MM.1S (cell line): Measurements from ENCODE around the gene SNU13.
A peak's percentile ranks its signal among the peaks of the same experiment; 100 is the strongest.

Source experiments
- DNase-seq: peaks from one replicate; pipeline ENCODE4 v3.0.0-alpha.2; 2015
- H2AFZ ChIP-seq: fragments of 300-600 bp; sonication (generic); 2 replicates; pipeline ENCODE4 v1.6.0; 2016; ENCODE audit warnings: antibody characterized with exemption, low read length
- H3F3A ChIP-seq: fragments of 300-600 bp; sonication (generic); 2 replicates; pipeline ENCODE4 v1.6.1; 2016; ENCODE audit warnings: mild to moderate bottlenecking, antibody characterized with exemption, low read length, moderate library complexity, mixed read lengths; ENCODE audit not compliant: insufficient read depth
- H3K27ac ChIP-seq: fragments of 300-600 bp; sonication (generic); 2 replicates; pipeline ENCODE4 v1.5.1; 2016; ENCODE audit warnings: mild to moderate bottlenecking, low read length
- H3K27me3 ChIP-seq: fragments of 300-600 bp; sonication (generic); replicated peaks from 2 replicates; pipeline ENCODE4 v1.6.0; 2016; ENCODE audit warnings: low read length; ENCODE audit not compliant: insufficient read depth
- H3K36me3 ChIP-seq: fragments of 300-600 bp; sonication (generic); replicated peaks from 2 replicates; pipeline ENCODE4 v1.6.1; 2016; ENCODE audit warnings: mild to moderate bottlenecking, low read length, mixed read lengths; ENCODE audit not compliant: insufficient read depth
- H3K4me1 ChIP-seq: fragments of 300-600 bp; sonication (generic); 2 replicates; pipeline ENCODE4 v1.6.1; 2016; ENCODE audit warnings: low read length, mixed read lengths
- H3K4me2 ChIP-seq: fragments of 300-600 bp; sonication (generic); 2 replicates; pipeline ENCODE4 v1.6.0; 2016; ENCODE audit warnings: low read depth, low read length
- H3K4me3 ChIP-seq: fragments of 300-600 bp; sonication (generic); 2 replicates; pipeline ENCODE4 v1.5.1; 2016; ENCODE audit warnings: low read length, mixed read lengths
- H3K79me2 ChIP-seq: fragments of 300-600 bp; sonication (generic); 2 replicates; pipeline ENCODE4 v1.6.1; 2016; ENCODE audit warnings: mixed run types, low read length, mixed read lengths
- H3K9ac ChIP-seq: fragments of 300-600 bp; sonication (generic); 2 replicates; pipeline ENCODE4 v1.6.1; 2016; ENCODE audit warnings: low read length, mixed read lengths
- H3K9me2 ChIP-seq: fragments of 300-600 bp; sonication (generic); replicated peaks from 2 replicates; pipeline ENCODE4 v1.6.1; 2016; ENCODE audit warnings: mild to moderate bottlenecking, low read length, mixed read lengths; ENCODE audit not compliant: insufficient read depth
- H3K9me3 ChIP-seq: fragments of 300-600 bp; sonication (generic); replicated peaks from 2 replicates; pipeline ENCODE4 v1.6.1; 2016; ENCODE audit warnings: mild to moderate bottlenecking, low read length, mixed read lengths; ENCODE audit not compliant: insufficient read depth
- H4K20me1 ChIP-seq: fragments of 300-600 bp; sonication (generic); 2 replicates; pipeline ENCODE4 v1.6.1; 2016; ENCODE audit warnings: mild to moderate bottlenecking, low read length, moderate library complexity, mixed read lengths; ENCODE audit not compliant: insufficient read depth
- EZH2 ChIP-seq: fragments of 300-600 bp; sonication (generic); optimal IDR thresholded peaks from 2 replicates; pipeline ENCODE3; 2017; ENCODE audit warnings: low read depth, mild to moderate bottlenecking, antibody characterized with exemption, low read length, mixed read lengths
- EZH2phosphoT487 ChIP-seq: fragments of 300-600 bp; sonication (generic); IDR thresholded peaks from 2 replicates; pipeline ENCODE4 v1.6.1; 2018; ENCODE audit warnings: antibody characterized with exemption, low read length
- TF ChIP-seq, protein P1 (sequence below): fragments of 300-600 bp; sonication (generic); IDR thresholded peaks from 2 replicates; pipeline ENCODE4 v1.5.1; 2016; ENCODE audit warnings: antibody characterized with exemption, low read length, mixed read lengths

The SNU13 gene

DNA sequence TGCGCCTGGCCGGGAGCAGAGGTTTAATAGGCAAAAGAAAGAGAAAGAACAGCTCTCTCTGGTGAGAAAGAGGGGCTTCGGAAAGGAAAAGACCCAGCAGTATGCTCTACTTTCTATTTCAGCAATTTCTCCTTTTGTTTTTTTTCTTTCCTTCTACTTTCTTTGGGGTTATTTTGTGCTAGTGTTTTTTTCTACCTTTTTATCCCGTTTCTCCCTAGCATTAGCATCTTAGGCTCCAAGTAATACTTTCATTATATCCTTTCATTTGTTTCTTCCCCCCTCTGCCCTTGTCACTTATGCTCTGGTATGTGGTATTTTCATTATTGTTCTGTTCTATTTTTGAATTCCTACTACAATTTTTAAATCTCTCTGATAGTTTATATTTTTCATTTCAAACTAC is 4.5 kb downstream of the SNU13 start:
- Histone ChIP-seq H3K9me3 (no peaks in the 10 kb centered on the region), H4K20me1 (peaks cover 14% of the 10 kb centered on the region; the same call in 1 of the 2 replicates), H3K9ac (no peak overlapping the region), H3K4me3 (no peak overlapping the region), H3K27me3 (no peaks in the 10 kb centered on the region), H3F3A (peaks cover 14% of the 10 kb centered on the region), H3K36me3 (peaks cover 8% of the 10 kb centered on the region; the same call in 1 of the 2 replicates), H3K27ac (no peak overlapping the region), H3K4me1 (0 out of 2 replicates have a peak, but pooled peaks cover 7% of the 10 kb centered on the region), H3K4me2 (no peak overlapping the region), H3K79me2 (peaks cover 93% of the 10 kb centered on the region), H3K9me2 (no peaks in the 10 kb centered on the region), H2AFZ (no peak overlapping the region)
- TF ChIP-seq EZH2phosphoT487 (no peak), EZH2 (no peak)
- TF ChIP-seq, protein P1, sequence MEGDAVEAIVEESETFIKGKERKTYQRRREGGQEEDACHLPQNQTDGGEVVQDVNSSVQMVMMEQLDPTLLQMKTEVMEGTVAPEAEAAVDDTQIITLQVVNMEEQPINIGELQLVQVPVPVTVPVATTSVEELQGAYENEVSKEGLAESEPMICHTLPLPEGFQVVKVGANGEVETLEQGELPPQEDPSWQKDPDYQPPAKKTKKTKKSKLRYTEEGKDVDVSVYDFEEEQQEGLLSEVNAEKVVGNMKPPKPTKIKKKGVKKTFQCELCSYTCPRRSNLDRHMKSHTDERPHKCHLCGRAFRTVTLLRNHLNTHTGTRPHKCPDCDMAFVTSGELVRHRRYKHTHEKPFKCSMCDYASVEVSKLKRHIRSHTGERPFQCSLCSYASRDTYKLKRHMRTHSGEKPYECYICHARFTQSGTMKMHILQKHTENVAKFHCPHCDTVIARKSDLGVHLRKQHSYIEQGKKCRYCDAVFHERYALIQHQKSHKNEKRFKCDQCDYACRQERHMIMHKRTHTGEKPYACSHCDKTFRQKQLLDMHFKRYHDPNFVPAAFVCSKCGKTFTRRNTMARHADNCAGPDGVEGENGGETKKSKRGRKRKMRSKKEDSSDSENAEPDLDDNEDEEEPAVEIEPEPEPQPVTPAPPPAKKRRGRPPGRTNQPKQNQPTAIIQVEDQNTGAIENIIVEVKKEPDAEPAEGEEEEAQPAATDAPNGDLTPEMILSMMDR = no peak
- no peak for DNase-seq

DNA sequence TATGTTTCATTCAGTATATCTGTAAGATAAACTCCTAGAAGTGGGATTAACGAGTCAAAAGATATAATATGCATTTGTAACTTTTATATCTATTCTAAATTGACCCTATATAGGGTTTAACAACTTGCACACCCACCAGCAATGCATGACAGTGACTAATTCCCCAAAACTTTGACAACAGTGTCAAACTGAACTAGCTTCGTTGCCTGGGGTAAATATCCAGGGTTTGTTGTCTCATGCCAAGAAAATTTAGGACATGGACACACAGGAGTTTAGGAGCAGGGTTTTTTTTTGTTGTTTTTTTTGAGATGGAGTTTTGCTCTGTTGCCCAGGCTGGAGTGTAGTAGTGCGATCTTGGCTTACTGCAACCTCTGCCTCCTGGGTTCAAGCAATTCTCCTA is 5.1 kb downstream of the SNU13 start:
- Histone ChIP-seq H2AFZ (no peak overlapping the region), H3K4me1 (0 out of 2 replicates have a peak, but pooled peaks cover 7% of the 10 kb centered on the region), H3K27ac (no peak overlapping the region), H3K9ac (no peak overlapping the region), H3F3A (peaks cover 11% of the 10 kb centered on the region), H4K20me1 (peaks cover 14% of the 10 kb centered on the region; the same call in 1 of the 2 replicates), H3K27me3 (no peaks in the 10 kb centered on the region), H3K9me3 (no peaks in the 10 kb centered on the region), H3K79me2 (peaks cover 99% of the 10 kb centered on the region), H3K36me3 (peaks cover 9% of the 10 kb centered on the region; the same call in 1 of the 2 replicates), H3K4me3 (no peak overlapping the region), H3K9me2 (no peaks in the 10 kb centered on the region), H3K4me2 (no peak overlapping the region)
- DNase-seq = no peak
- TF ChIP-seq EZH2phosphoT487 = no peak
- TF ChIP-seq, protein P1 = no peak
- no peak for TF ChIP-seq EZH2

DNA sequence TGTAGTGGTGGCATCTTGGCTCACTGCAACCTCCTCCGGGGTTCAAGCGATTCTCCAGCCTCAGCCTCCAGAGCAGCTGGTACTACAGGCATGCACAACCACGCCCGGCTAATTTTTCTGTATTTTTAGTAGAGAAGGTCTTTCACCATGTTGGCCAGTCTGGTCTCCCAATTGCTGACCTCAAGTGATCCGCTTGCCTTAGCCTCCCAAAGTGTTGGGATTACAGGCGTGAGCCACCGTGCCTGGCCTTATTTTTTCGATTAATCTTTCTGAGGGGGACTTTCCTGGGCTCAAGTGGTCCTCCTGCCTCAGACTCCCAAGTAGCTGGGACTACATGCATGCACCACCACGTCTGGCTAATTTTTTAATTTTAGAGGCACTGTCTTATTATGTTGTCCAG is 5.6 kb downstream of the SNU13 start:
- Histone ChIP-seq H3K4me3 (peak overlapping the region; percentile 60), H3K9me2 (no peaks in the 10 kb centered on the region), H3K4me1 (0 out of 2 replicates have a peak, but pooled peaks cover 7% of the 10 kb centered on the region), H3K36me3 (peaks cover 14% of the 10 kb centered on the region; the same call in 1 of the 2 replicates), H4K20me1 (peaks cover 18% of the 10 kb centered on the region), H3K9me3 (no peaks in the 10 kb centered on the region), H2AFZ (no peak overlapping the region), H3K27ac (peak overlapping the region; percentile 69; the same call in 1 of the 2 replicates), H3K4me2 (peak overlapping the region; percentile 48; the same call in 1 of the 2 replicates), H3K79me2 (peaks cover 99% of the 10 kb centered on the region), H3K9ac (peak overlapping the region; percentile 65), H3F3A (peaks cover 7% of the 10 kb centered on the region), H3K27me3 (no peaks in the 10 kb centered on the region)
- TF ChIP-seq EZH2 = no peak
- TF ChIP-seq, protein P1 = no peak
- TF ChIP-seq EZH2phosphoT487 = no peak
- no peak for DNase-seq
